Stimulated activated CD4-positive, alpha-beta T cell treated with anti-CD3 and anti-CD28 coated beads, Interleukin-4, amount 100 ng/mL, for 4 hours (primary cell): Measurements from ENCODE around the gene ITIH6.
"Not testable (repeated sequence)": the region's sequence is repeated elsewhere in the genome, so short reads cannot be mapped to it uniquely, and the experiment has no call there.

Experiments
- DNase-seq, 2 experiments: peaks; one replicate each; pipeline ENCODE4 v3.0.0-alpha.2; 2020

ITIH6 gene, protein sequence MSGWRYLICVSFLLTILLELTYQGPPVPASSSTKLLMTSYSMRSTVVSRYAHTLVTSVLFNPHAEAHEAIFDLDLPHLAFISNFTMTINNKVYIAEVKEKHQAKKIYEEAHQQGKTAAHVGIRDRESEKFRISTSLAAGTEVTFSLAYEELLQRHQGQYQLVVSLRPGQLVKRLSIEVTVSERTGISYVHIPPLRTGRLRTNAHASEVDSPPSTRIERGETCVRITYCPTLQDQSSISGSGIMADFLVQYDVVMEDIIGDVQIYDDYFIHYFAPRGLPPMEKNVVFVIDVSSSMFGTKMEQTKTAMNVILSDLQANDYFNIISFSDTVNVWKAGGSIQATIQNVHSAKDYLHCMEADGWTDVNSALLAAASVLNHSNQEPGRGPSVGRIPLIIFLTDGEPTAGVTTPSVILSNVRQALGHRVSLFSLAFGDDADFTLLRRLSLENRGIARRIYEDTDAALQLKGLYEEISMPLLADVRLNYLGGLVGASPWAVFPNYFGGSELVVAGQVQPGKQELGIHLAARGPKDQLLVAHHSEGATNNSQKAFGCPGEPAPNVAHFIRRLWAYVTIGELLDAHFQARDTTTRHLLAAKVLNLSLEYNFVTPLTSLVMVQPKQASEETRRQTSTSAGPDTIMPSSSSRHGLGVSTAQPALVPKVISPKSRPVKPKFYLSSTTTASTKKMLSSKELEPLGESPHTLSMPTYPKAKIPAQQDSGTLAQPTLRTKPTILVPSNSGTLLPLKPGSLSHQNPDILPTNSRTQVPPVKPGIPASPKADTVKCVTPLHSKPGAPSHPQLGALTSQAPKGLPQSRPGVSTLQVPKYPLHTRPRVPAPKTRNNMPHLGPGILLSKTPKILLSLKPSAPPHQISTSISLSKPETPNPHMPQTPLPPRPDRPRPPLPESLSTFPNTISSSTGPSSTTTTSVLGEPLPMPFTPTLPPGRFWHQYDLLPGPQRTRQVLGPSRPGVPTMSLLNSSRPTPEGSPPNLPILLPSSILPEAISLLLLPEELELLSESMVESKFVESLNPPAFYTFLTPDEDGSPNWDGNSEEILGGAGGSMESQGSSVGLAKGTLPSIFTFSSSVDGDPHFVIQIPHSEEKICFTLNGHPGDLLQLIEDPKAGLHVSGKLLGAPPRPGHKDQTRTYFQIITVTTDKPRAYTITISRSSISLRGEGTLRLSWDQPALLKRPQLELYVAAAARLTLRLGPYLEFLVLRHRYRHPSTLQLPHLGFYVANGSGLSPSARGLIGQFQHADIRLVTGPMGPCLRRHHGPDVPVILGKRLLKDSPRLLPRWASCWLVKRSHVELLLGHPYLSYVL

DNA sequence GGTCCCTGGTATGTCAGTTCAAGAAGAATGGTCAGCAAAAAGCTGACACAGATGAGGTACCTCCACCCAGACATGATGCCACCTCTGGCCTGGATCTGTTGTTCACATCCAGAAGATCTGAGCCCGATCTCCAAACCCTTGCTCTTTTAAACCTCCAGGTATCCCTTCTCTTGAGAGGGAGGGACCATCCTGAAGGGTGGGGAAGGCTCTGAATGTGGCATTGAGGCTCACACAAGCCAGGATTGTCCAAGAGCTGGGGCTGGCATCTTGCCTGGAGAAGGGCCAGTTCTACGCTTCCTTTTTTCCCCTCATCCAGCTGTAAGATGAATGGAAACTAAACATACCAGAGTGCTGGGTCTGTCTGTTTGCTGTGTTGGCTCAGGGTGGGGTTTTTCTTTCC lies at the start of gene ITIH6:
Gene ITIH6 (minus strand): TSS at position 119 of the 400 bp plus-strand sequence. CDS start 45 bp downstream, at position 74.
- DNase-seq: no peak

DNA sequence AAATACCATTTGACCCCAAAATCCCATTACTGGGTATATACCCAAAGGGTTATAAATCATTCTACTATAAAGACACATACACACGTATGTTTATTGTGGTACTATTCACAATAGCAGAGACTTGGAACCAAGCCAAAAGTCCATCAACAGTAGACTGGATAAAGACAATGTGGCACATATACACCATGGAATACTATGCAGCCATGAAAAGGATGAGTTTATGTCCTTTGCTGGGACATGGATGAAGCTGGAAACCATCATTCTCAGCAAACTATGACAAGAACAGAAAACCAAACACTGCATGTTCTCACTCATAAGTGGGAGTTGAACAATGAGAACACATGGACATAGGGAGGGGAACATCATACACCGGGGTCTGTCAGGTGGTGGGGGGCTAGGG lies 49.6 kb upstream of the ITIH6 start:
- DNase-seq: not testable (repeated sequence)

DNA sequence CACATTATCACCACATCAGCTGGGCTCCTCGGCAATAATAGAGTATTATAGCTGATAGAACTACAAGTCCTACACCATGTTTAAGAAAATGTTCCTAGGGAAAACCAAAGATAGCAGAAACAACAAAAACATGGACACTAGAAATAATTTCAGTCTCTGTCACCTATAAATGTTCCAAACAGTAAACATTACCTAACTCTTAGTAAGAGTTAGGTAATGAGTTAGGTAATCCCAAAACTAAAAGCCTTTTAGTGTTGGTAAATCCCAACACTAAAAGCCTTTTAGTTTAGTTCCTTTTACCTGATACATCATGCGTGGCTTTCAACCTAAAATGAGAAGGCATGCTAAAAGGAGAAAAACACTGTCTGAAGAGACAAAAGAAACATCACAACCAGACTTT lies 45.0 kb upstream of the ITIH6 start:
- no peak for DNase-seq

DNA sequence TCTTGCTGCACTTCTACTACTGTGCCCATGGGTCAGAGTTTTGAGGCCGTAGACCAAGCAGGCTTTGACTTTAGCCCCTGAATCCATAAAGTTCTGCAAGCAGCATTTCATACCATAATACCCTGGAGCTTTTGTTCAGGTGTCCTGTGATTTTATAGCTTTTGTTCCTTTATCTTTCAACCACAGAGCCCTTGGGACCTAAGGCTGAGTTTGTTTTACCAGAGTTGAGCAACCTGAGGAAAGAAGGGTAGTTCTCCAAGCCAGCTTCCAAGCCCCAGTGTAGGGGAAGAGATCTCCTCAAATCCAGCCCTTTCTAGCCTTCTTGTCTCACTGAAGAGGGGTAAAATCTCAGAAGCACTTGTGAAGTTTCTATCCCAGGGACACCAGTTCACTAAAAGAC lies 44.6 kb upstream of the ITIH6 start:
- no peak for DNase-seq

DNA sequence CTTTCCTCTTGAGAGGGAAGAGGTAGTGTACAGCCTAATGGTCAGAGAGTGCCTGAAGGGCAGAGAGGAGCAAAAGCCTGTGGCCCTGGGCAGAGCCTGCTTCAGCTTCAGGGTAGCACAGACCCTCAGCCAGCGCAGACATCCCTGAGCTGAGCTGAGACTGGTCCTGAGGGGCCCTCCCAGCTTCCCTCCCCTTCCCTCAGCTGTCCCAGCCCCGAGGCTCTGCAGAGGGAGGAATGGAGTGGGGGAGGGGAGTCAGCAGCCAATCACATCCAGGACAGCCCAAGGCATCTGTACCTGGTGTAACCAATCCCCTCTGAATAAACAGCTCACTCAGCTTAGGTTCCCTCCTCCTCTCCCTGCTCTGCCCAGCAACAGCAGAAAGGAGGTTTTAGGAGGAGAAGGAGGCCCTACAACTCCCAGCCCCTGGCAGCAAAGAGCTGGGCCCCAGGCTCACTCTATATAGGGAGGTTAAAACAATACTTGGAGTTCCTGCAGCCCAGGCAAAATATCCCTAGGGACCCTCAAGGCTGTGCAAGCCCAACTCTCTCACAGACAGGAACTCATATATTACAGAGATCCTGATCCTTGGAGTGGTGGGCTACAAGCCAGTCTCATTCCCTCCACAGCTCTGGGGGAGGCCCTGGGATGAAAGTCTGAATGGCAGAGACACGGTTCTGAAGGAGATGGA lies 43.3 kb upstream of the ITIH6 start:
- DNase-seq: not testable (repeated sequence)

DNA sequence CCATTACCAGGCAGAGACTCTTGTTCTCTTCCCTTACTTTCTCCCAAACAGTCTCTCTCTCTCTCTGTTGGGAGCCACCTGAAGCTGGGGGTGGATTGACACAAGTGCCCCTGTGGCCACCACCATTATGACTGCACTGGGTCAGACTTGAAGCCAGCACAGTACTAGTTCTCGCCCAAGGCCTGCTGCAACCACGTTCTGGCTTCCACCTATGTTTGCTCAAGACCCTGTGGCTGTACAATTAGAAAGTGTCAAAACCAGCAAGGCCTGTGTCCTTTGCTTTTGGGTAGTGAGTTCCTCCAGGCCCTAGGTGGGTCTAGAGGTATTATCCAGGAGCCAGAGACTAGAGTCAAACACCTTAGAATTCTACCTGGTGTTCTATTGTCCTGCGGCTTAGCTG lies 40.5 kb upstream of the ITIH6 start:
- no peak for DNase-seq

DNA sequence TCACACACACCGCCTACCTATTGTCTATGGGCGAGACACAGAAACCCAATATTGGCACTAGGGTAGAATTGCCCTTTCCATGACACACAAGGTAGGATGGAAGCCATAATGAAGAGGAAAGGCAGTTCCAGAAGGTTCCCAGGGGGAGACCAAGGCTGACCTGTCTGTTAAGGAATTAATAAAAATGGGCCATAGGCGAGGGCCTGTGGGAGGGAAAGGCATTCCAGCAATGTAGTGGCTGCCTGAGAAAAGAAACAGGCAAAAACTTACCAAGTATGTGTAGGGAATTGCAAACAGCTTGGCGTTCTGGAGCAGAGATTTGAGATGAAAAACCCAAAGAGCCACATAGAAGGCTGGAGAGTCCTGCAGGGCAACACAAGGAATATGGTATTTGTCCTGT lies 28.5 kb upstream of the ITIH6 start:
- no peak for DNase-seq

DNA sequence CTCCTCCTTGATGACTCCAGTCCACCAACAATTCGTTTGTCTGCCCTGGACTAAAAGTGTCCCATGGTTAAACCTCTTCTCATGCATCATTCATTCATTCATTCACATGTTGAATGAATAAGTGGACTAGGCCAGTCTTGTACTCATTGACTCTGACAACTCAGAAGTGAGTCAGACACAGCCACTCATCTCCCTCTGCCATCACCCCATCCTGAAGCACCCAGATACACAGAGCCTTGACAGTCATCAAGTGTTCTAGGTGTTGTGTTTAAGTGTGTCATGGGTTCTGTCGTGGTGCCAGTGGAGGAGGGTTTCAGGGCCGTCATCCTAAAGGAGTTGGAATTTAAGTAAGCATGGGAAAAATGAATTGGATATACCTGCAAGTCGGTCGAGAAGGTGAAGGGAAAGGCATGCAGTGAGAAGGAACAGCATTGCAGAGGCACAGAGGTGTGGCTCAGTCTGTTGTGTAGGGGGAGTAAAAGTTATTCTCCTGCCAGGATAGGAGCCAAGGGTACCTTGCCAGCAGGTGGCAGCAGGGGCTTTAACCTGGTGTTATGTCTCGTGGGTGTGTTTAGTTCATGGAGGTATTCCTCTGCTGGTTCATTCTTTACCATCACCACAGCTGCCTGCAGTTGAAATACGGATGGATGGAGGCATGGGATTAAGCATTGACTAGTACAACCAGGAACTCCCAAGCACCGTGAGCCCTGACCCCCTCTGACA lies 27.8 kb upstream of the ITIH6 start:
- DNase-seq: no peak

DNA sequence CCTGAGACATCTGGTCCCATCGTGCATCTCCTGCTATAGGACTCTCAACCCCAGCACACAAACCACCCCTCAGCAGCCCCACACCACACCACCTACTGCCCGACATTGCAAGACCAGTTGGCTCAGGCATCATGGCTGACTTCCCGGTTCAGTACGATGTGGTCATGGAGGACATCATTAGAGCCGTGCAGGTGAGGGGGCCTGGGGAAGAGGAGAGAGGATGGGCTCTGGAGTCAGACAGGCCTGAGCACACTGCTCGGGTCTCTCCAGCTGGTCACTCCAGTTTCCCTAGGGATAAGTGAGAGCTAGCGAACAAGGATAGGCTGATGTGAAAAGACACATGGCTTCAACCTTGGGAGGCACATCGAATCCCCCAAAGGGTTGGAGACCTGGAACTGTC lies 26.7 kb upstream of the ITIH6 start:
- no peak for DNase-seq

DNA sequence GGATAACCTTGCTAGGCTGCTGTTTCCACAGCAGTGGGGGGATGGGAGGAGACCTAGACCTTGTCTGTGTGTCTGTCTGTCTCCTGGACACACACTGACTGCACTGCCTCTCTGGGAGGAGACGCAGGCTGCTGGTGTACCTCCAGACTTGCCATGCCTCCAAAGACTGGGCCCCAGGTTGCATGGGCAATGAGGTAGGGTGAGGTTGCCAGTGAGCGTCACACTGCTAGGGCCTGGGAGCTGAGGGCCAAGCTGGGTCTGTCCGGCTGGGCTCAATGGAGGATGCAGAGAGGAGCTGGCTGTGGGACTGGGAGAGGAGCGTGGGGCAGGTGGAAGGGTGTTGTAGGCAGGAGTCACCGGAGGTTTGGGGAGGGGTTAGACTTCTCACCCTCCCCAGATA lies 26.1 kb upstream of the ITIH6 start:
- no peak for DNase-seq

DNA sequence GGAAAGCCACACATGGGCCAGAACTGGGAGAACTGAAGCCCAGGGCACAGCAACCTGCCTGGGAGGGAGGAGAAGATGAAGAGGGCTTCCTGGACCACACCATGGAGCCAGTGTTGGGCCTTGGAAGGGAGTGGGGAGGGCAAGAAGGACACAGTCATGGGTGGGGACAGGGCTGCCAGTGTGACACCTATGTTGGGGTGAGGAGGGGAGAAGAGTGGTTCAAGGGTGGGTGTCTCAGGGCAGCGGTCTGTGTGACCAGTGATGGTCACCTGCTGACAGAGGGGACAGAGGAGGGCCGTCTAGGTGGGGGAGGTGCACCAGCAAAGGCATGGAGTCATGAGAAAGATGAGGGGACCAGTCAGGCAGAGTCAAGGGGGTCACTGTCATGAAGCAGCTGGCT lies 23.3 kb upstream of the ITIH6 start:
- no peak for DNase-seq

DNA sequence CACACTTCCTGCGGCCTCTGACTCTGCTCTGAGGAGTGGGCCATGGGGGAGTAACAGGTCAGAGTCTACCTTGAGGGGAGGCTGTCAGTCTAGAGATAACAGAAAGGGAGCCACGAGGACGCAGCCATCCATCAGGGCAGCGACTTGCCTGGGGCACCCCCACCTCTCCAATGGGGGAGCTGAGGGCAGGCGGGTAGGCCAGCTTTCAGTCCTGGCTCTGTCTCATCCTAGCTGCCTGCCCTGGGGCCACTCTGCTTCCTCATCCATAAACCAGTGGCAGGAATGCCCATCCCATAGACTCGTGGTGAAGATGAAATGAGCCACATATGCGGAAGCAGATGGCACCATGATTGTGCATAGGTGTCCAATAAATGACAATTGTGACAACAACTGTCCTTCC lies 22.7 kb upstream of the ITIH6 start:
- DNase-seq: no peak

DNA sequence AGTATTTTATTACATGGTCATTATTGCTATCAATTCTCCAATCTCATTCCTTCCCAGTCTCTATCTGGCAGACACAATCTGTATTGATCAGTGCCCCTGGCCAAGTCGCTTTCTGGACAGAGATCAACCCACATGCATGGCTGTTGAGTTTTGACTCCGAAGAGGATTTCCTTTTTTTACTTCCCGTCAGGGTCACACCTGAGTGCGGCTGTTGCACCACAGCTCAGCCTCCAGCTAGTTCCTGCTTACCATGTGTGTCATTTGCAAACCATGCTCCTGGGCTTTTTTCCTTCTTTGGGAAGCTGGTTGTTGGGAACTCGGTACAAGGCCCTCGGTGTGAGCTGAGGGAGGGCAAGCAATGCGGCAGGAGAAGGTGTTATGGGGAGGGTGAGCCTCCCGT lies 21.1 kb upstream of the ITIH6 start:
- DNase-seq: no peak

DNA sequence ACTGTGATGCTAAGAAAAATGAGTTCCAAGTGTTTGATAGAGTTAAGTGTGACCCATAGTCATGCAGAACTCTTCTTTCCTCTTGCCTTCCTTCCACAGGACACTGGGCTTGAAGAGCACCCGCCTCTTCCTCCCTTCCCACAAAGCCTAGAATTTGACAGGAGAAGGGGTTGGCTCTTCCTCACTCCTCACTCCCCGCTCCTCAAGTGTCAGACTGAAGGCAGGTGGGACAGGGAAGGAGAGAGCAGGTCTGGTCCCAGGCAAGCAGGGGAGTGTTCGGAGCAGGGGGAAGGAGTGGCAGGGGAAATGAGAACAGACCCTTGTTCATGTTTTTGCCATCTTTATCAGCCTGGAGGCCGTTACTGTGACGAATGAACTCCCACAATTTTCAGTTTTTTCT lies 20.2 kb upstream of the ITIH6 start:
- no peak for DNase-seq

DNA sequence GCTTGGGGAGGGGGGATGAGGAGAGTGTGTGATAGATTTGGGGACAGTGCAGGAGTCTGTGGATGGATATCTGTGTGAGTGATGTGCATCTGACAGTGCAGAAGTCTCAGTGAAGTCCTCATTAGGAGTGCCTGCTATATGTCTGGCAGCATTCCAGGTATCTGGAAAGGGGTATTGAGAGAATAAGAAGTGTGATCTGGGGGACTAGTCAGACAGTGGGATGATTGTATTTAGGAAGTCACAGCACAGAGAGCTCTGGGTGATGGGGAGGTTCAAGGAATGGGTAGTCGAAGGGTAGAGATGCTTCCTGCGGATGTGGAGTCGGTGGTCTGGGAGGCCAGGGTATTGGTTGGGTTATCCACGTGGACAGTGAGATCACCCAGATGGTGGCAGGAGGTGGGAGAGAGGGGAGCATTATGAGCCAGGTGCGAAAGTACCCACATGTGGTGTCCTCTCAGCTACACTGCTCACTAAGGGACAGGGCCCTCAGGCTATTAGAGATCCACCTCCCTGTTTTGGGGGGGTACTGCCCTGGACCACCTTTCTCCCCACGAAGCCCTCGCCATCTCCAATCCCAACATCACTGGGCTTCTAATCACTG lies 19.3 kb upstream of the ITIH6 start:
- DNase-seq: no peak

DNA sequence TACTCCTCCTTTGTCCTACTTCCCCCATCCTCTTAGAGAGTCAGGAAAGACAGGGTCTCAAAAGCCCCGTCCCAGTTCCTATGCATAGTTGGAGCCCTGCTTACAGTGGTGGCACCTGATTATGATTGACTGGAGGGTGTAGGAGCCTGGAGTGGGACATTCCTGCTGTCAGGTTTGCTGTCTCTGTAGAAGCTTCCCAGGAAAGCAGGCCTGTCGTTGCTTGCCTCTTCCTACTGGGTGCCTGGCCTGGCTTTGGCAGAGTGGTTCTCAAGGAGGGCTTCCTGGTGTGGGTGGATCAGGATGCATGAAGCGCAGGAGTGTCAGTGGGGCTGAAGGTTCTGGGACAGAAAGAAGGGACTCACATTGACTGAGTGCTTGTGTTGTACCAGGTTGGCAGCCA lies 14.3 kb upstream of the ITIH6 start:
- no peak for DNase-seq

DNA sequence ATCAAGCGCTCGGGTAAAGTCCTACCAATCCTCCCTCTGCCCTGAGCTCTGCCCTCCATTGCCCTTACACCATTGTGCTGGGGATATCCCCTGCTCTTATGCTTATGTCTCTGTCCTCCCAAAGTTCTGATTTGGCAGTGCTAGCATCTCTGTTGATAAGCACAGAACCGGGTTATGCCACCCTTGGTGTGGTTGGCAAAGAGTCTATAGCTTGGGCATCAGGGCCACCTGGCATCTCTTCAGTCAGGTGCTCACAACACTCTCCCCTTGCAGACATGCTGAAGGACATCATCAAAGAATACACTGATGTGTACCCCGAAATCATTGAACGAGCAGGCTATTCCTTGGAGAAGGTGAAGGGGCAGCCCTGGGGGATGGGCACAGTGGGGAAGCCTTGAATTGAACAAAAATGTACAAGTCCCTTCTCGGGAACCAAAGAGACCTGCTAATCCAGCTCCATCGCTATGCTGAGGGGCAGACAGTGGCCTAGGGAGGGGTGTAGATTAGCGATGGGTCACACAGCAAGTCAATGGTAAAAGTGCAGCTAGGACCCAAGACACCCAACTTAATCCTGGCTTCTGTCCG lies 13.3 kb upstream of the ITIH6 start:
- DNase-seq: no peak

DNA sequence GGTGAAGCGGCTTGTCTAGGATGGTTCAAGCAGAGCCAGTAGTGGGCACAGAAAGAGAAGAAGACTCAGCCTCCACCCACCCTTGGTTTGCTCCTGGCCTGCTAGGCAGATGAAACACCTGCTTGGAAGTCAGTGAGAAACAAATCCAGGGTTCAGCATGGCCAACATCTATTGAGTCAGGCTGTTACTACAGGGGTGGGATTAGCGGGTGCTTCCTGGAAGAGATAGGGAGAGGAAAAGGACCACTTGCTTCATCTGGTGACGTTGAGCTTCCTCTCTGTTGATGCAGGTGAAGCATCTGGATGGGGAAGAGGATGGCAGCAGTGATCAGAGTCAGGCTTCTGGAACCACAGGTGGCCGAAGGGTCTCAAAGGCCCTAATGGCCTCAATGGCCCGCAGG lies 12.5 kb upstream of the ITIH6 start:
- no peak for DNase-seq

DNA sequence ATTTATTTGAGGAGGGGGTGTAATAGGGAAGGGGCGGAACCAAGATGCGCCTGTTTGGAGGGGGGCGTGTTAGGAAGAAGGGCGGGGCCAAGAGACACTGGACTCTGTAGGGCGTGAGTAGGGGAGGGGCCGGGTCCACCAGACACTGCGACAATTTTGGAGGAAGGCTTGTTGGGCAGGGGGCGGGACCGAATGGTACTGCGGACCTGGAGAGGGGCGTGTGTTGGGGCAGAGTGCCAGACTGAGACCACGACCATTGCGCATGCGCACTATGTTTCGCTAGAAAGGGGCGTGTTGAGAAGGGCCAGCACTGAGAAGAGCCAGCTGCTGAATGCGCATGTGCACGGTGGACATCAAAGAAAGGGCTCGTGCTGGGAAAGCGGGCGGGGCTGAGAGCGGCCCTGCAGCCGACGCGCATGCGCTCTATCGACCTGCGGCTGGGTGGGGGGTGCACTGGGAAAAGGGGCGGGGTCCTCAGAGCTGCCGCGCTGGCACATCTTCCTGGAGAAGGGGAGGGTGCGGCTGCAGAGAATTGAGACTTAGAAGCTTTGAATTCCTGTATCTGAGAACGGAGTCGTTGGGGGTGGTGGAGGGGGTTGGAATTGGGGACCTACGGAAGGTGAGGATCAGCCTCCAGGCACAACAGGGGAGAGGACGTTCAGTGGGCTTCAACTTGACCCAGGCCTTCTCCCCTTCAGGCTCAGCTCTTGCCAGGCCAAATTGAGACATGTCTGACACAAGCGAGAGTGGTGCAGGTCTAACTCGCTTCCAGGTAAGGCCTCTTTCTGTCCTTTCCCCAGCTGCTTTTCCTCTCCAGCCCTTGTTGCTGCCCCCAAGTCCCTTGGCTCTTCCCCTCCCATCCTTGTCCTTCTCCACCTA lies 10.8 kb upstream of the ITIH6 start:
- DNase-seq: peak; percentile 78 to 86

DNA sequence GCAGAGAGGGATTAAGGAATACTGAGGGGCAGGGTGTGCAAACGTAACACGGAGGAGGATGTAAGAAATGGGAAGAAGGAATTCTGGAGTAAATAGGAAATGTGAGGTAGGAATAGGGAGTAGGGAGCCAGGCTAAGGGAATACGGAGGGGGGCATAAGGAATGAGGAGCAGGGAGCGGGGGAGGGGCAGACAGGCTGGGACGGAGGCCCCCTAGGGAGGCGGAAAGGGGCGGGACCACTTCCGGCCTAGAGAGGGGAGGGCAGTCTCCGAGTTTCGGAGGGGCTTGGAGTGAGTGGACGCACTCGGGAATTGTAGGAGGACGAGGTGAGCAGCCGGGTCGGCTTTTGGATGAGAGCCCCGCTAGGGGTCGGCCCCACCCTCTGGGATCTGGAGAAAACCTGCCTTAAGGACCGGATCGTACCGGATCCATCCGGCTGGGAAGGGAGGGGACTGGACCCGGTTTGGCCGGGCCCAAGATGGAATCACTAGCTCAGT lies 10.1 kb upstream of the ITIH6 start:
- peak; percentile 14 to 35 for DNase-seq
